Sigmoid colon (tissue), 4 donors: Measurements from ENCODE around the gene IRF2.

Experiments
- EP300 ChIP-seq, 4 donors: sonication (generic); formaldehyde crosslinking; IDR thresholded peaks; one replicate each; pipeline ENCODE4 v1.6.1; 2017; ENCODE audit warnings: antibody characterized with exemption in 4 of 4
- POLR2A ChIP-seq, 2 donors: fragments of 450-650 bp; IDR thresholded peaks; one replicate each; pipeline ENCODE4 v1.6.1; 2016; ENCODE audit warnings: antibody characterized with exemption in 2 of 2, mild to moderate bottlenecking in 2 of 2, moderate library complexity in 2 of 2
- POLR2AphosphoS5 ChIP-seq, 4 donors: sonication (generic); formaldehyde crosslinking; IDR thresholded peaks; one replicate each; pipeline ENCODE4 v1.6.1; 2017; ENCODE audit warnings: antibody characterized with exemption in 4 of 4
- TF ChIP-seq, protein P1 (sequence below), 4 experiments: fragments of 450-650 bp in 3 of 4; fragments of 200-600 bp in 1 of 4; IDR thresholded peaks; one replicate each; pipeline ENCODE4 v1.5.1; 2016 to 2019; ENCODE audit warnings: antibody characterized with exemption in 4 of 4, mild to moderate bottlenecking in 3 of 4, moderate library complexity in 2 of 4

DNA sequence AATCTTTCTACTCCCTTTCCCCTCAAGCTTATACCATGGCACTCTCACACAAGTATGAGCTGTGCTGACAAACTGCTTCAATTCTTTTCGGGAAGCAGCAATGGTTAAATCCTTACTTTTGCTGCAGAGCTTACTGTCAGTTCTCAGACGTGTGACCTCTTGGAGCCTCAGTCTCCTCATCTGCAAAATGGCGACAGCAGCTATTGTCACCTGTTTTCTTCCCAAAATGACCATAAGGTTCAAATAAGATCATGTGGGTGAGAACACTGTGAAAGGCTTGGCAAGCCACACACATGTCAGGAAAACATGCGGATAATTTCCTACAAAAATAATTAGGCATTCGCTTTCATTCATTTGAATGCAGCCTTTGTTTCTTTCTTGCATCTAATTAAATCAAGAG, 36.8 kb upstream of the IRF2 start:
- TF ChIP-seq, protein P1, sequence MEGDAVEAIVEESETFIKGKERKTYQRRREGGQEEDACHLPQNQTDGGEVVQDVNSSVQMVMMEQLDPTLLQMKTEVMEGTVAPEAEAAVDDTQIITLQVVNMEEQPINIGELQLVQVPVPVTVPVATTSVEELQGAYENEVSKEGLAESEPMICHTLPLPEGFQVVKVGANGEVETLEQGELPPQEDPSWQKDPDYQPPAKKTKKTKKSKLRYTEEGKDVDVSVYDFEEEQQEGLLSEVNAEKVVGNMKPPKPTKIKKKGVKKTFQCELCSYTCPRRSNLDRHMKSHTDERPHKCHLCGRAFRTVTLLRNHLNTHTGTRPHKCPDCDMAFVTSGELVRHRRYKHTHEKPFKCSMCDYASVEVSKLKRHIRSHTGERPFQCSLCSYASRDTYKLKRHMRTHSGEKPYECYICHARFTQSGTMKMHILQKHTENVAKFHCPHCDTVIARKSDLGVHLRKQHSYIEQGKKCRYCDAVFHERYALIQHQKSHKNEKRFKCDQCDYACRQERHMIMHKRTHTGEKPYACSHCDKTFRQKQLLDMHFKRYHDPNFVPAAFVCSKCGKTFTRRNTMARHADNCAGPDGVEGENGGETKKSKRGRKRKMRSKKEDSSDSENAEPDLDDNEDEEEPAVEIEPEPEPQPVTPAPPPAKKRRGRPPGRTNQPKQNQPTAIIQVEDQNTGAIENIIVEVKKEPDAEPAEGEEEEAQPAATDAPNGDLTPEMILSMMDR (IDR thresholded peaks at IDR 0.05), result no peak
- TF ChIP-seq POLR2A (IDR thresholded peaks at IDR 0.05) (no peak), POLR2AphosphoS5 (IDR thresholded peaks at IDR 0.05) (no peak), EP300 (IDR thresholded peaks at IDR 0.05) (no peak)
